ENCODE measurements around the gene MYADM. TPM values are rescaled to one million over a fixed set of nuclear protein-coding genes. Genes with fewer than 3 reads are reported as not detected.
A peak's percentile ranks its signal among the peaks of the same experiment; 100 is the strongest.

MYADM gene
- total RNA-seq, 3 donors from 2014 or later, result 30.2 to 54.6 (median 41.9) TPM

GRCh38 chr19:53847555-53847954 lies 20.1 kb upstream of the MYADM start:
- TF ChIP-seq CTCF (IDR thresholded peaks at IDR 0.05), result no peak
- TF ChIP-seq POLR2A (IDR thresholded peaks at IDR 0.05), result no peak
- TF ChIP-seq POLR2AphosphoS5 (IDR thresholded peaks at IDR 0.05), result no peak
- intact Hi-C loops (cut with DNase I; ENCODE audit: low total_unique reads), result no loop called here
- Histone ChIP-seq H3K36me3 (no peaks in the 10 kb centered on the region), H3K27me3 (no peaks in the 10 kb centered on the region), H3K4me1 (no peaks in the 10 kb centered on the region), H3K4me3 (no peak overlapping the region), H3K9me3 (no peaks in the 10 kb centered on the region), H3K27ac (no peak overlapping the region)
- no peak for DNase-seq (ENCODE audit: low spot score in 2 of 2)

GRCh38 chr19:53849237-53849676 lies 18.4 kb upstream of the MYADM start:
- DNase-seq (ENCODE audit: low spot score in 2 of 2), result no peak
- H3K27me3 ChIP-seq, result no peaks in the 10 kb centered on the region
- intact Hi-C loops (cut with DNase I; ENCODE audit: low total_unique reads), result no loop called here

GRCh38 chr19:53853707-53854106 lies 14.0 kb upstream of the MYADM start:
- intact Hi-C loops (cut with DNase I; ENCODE audit: low total_unique reads), result no loop called here
- no peak for DNase-seq (ENCODE audit: low spot score in 2 of 2)
- no peak overlapping the region for H3K27ac ChIP-seq
- H3K4me3 ChIP-seq, result no peak overlapping the region
- no peaks in the 10 kb centered on the region for H3K9me3 ChIP-seq
- TF ChIP-seq CTCF (IDR thresholded peaks at IDR 0.05) (no peak), POLR2AphosphoS5 (IDR thresholded peaks at IDR 0.05) (no peak), POLR2A (IDR thresholded peaks at IDR 0.05) (no peak)
- H3K27me3 ChIP-seq, result no peaks in the 10 kb centered on the region
- no peaks in the 10 kb centered on the region for H3K36me3 ChIP-seq
- no peaks in the 10 kb centered on the region for H3K4me1 ChIP-seq

More at GRCh38 chr19:53849237-53849676, 18.4 kb upstream of the MYADM start:
- Histone ChIP-seq H3K4me1 (no peaks in the 10 kb centered on the region), H3K27ac (peak overlapping the region; percentile 42 to 68), H3K36me3 (no peaks in the 10 kb centered on the region), H3K4me3 (peak overlapping the region in 1 of 3 donors; percentile 22), H3K9me3 (no peaks in the 10 kb centered on the region)
- TF ChIP-seq POLR2A (IDR thresholded peaks at IDR 0.05) (no peak), POLR2AphosphoS5 (IDR thresholded peaks at IDR 0.05) (peak in 1 of 3 donors; percentile 14)

GRCh38 chr19:53864308-53864836 lies 3.3 kb upstream of the MYADM start:
- DNase-seq (ENCODE audit: low spot score in 2 of 2), result no peak
- intact Hi-C loops (cut with DNase I; ENCODE audit: low total_unique reads), result no loop called here
- Histone ChIP-seq H3K27me3 (no peaks in the 10 kb centered on the region), H3K36me3 (no peaks in the 10 kb centered on the region), H3K4me1 (peaks cover 0 to 9% of the 10 kb centered on the region in 2 donors), H3K9me3 (no peaks in the 10 kb centered on the region), H3K27ac (no peak overlapping the region), H3K4me3 (no peak overlapping the region)
- no peak for TF ChIP-seq POLR2A (IDR thresholded peaks at IDR 0.05)
- TF ChIP-seq CTCF (IDR thresholded peaks at IDR 0.05), result no peak
- TF ChIP-seq POLR2AphosphoS5 (IDR thresholded peaks at IDR 0.05), result no peak

GRCh38 chr19:53865523-53865917 lies 2.2 kb upstream of the MYADM start:
- intact Hi-C loops (cut with DNase I; ENCODE audit: low total_unique reads), result no loop called here
- DNase-seq (ENCODE audit: low spot score in 2 of 2), result no peak
- TF ChIP-seq POLR2A (IDR thresholded peaks at IDR 0.05) (no peak), POLR2AphosphoS5 (IDR thresholded peaks at IDR 0.05) (no peak), CTCF (IDR thresholded peaks at IDR 0.05) (no peak)
- Histone ChIP-seq H3K27ac (peak overlapping the region; percentile 95 to 100), H3K27me3 (no peaks in the 10 kb centered on the region), H3K4me1 (peaks cover 0 to 9% of the 10 kb centered on the region in 2 donors), H3K36me3 (no peaks in the 10 kb centered on the region), H3K9me3 (no peaks in the 10 kb centered on the region), H3K4me3 (peak overlapping the region; percentile 91 to 93 (median 93))

Measured in breast epithelium (tissue), 4 donors.